Adrenal gland (tissue), 5 donors: Measurements from ENCODE around the gene NPAS3.

Experiments
- POLR2A ChIP-seq, 2 donors: fragments of 450-650 bp; IDR thresholded peaks; one replicate each; pipeline ENCODE4 v1.6.1; 2017; ENCODE audit warnings: antibody characterized with exemption in 2 of 2, mild to moderate bottlenecking in 2 of 2, moderate library complexity in 1 of 2
- TF ChIP-seq, protein P1 (sequence below), 6 experiments: fragments of 450-650 bp in 4 of 6; fragments of 200-600 bp in 2 of 6; sonication (generic) in 1 of 6; IDR thresholded peaks; 1 replicate in 5 of 6; 2 replicates in 1 of 6; pipeline versions ENCODE4 v1.5.1 to v1.8.0; 2016 to 2021; ENCODE audit warnings: antibody characterized with exemption in 6 of 6, mild to moderate bottlenecking in 2 of 6, moderate library complexity in 1 of 6
- donor health status: DM: no; HTN: no; CAD: no.

DNA sequence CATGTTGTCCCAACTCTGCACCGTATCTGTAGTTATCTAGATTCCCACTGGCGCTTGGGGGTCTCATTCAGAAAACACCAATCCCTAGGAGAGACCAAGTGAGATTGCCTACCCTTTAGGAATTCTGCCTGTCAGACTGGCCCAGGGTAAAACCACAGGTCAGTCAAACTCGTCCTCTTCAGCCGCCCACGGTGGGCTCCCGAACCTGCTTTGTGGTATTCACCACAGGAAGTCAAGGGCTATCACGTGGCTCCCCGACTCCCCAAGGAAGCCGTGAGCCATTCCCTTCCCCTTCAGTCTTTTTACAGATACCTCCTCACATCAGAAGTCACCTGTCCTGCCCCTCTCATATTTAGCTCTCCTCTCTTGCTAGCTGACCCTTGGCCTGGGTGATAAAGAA is 852.3 kb downstream of the NPAS3 start:
- TF ChIP-seq, protein P1, sequence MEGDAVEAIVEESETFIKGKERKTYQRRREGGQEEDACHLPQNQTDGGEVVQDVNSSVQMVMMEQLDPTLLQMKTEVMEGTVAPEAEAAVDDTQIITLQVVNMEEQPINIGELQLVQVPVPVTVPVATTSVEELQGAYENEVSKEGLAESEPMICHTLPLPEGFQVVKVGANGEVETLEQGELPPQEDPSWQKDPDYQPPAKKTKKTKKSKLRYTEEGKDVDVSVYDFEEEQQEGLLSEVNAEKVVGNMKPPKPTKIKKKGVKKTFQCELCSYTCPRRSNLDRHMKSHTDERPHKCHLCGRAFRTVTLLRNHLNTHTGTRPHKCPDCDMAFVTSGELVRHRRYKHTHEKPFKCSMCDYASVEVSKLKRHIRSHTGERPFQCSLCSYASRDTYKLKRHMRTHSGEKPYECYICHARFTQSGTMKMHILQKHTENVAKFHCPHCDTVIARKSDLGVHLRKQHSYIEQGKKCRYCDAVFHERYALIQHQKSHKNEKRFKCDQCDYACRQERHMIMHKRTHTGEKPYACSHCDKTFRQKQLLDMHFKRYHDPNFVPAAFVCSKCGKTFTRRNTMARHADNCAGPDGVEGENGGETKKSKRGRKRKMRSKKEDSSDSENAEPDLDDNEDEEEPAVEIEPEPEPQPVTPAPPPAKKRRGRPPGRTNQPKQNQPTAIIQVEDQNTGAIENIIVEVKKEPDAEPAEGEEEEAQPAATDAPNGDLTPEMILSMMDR (IDR thresholded peaks at IDR 0.05) = no peak
- TF ChIP-seq POLR2A (IDR thresholded peaks at IDR 0.05) = no peak
